IPS-11a (cell line): ENCODE results near the gene EME1.
"Not testable (repeated sequence)": the region's sequence is repeated elsewhere in the genome, so short reads cannot be mapped to it uniquely, and the experiment has no call there.

Experiments
- H3K4me3 ChIP-seq: one replicate; pipeline ENCODE4 v1.5.1; 2013; ENCODE audit warnings: low read depth, low read length, control low read depth

EME1 gene

GRCh38 chr17:50423553-50424159 lies 50.6 kb downstream of the EME1 start:
- H3K4me3 ChIP-seq, result no peak overlapping the region

- H3K4me3 ChIP-seq, result no peak overlapping the region
These were observed 51.4 kb downstream of the EME1 start for GRCh38 chr17:50424246-50424995.

- no peak overlapping the region for H3K4me3 ChIP-seq
These were observed 52.1 kb downstream of the EME1 start for GRCh38 chr17:50424996-50425681.

GRCh38 chr17:50425682-50426471 lies 52.8 kb downstream of the EME1 start, which contains the start of gene ACSF2:
Gene ACSF2, plus strand, starts transcription at chr17:50426218. Its CDS starts 44 bp downstream, at chr17:50426262.
- H3K4me3 ChIP-seq, result peak within 1 kb of the TSS; percentile 54

DNA sequence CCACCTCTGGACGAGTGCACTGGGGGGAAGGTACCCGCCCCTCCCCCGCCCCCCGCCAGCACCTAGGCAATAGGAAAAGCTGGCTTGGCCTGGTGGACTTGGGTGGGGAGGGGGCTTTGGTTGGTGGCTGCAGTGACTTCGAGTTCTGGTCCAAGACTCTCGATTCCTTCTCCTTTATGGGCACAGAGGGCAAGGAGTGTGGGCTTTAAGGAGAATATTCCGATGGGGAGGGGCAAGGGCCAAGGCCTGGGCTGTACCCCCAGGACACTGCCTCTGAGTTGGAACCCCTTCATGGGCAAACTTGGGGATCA lies 53.4 kb downstream of the EME1 start:
- peak overlapping the region; percentile 54 for H3K4me3 ChIP-seq

DNA sequence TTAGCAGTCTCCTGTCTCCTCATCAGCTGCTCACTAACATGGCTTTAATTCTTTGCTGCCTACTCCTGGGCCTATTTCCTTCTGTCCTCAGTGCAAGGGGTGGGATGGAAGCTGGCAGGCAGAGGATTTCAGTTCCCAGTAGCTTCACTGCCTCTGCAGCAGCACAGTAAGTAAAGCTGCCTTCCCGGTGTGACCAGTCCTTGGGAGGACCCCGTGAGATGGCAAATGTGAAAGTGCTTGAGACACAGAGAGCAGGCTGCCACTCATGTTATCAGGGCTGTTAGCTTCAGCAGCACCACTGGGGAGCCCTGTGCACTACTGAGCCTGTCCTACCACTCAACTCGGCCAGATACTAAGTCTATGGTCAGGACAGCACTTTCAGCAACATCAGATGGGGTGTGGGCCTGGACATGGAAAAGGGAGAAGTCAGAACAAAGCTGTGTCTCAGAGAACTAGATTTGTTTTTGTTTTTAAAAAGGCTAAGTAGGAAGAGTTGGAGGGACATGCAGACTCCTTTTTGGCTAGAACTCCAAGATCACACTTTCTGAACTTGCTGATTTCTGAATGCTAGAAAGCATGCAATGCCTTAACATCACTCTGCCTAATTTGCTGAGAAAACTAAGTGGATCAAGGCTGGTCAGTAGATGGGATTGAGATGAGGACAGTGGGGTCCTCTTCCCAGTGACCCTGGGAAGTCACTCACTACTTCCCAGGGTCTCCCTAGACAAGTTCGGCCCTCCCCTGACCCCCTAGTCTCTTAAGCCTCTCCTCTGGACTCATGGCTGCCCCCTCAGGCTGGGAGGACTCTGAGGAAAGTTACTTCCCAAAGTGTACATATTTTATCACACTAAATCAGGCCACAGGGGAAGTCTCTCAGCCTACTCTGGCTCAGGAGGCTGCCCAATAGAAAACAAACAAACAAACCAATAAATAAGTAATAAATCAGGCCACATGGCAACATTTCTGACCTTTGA lies 54.1 kb downstream of the EME1 start:
- H3K4me3 ChIP-seq, result peak overlapping the region; percentile 54

GRCh38 chr17:50428126-50428525 lies 55.1 kb downstream of the EME1 start:
- H3K4me3 ChIP-seq, result not testable (repeated sequence)

DNA sequence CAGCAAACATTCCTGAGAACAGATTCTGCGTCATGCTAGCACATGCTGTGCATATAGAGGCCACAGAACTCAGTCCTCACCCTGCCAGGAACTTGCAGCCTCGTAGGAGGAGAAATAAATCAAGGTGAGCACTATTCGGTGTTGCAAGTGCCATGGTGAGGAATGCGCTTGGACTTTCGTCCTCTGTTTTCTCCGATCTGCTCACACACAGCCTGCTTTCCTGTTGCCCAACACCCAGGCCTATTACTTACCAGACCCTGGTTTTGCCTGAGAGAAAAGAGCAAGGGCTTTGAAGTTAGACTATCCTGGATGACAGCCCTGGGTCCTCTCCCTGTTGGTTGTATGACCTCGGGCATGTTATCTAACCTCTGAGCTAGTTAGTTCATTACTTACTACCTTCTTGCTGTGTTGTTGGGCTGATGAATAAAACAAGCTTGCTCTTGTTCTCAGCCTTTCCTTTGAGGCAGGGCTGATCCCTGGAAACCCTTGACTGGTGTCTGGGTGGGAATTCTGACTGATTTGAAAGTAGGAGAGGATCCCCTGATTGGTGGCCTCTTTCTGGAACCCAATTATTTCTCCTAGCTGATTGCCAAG lies 55.9 kb downstream of the EME1 start:
- no peak overlapping the region for H3K4me3 ChIP-seq

DNA sequence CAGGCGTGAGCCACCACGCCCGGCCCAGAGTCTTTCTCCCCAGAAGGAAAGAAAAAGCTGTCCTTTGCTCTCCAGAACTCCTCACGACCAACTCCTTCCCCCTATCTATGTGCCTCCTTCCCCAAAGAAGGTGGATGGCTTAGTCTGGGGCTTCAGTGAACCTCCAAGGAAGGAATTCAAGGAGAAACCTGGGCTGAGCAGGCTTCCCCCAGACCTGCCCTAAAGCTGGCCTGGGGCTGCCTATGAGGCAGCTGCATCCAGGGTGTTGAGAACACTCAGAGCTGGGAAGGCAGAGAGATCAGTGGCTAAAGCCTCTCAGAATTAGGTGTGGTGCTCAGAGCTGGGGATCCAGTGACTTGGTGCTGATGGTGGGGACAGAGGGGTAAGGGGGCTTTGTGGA lies 56.8 kb downstream of the EME1 start:
- no peak overlapping the region for H3K4me3 ChIP-seq
